Caki2 (cell line): Measurements from ENCODE around the gene SEMA3C. TPM values are rescaled to one million over a fixed set of nuclear protein-coding genes. Genes with fewer than 3 reads are reported as not detected.

ENCODE experiments used
- DNase-seq: peaks from one replicate; pipeline ENCODE4 v3.0.0-alpha.2; 2015; ENCODE audit warnings: low read depth
- in situ Hi-C: cut with HindIII; loops from 2 replicates; pipeline ENCODE4 v1.10.0; 2016; ENCODE audit warnings: low sequenced_read_pairs, low pct_unique_long_range_greater_than_20kb, mixed read lengths
- total RNA-seq: library from RNA; depleted of rRNA; stranded (reverse); fragments of >200 nt; shearing (Covaris generic); gene quantifications from 2 replicates; pipeline ENCODE4 v1.2.3, GENCODE V29; 2014; ENCODE audit warnings: low replicate concordance

SEMA3C gene
- total RNA-seq, 1 experiment from 2014 or later, result 69.8 TPM

- in situ Hi-C loops, result no loop called here
- no peak for DNase-seq
Observed at GRCh38 chr7:80775482-80775881, 143.4 kb downstream of the SEMA3C start.

GRCh38 chr7:80774843-80775242, 144.0 kb downstream of the SEMA3C start:
- no peak for DNase-seq
- in situ Hi-C loops, result no loop called here

DNA sequence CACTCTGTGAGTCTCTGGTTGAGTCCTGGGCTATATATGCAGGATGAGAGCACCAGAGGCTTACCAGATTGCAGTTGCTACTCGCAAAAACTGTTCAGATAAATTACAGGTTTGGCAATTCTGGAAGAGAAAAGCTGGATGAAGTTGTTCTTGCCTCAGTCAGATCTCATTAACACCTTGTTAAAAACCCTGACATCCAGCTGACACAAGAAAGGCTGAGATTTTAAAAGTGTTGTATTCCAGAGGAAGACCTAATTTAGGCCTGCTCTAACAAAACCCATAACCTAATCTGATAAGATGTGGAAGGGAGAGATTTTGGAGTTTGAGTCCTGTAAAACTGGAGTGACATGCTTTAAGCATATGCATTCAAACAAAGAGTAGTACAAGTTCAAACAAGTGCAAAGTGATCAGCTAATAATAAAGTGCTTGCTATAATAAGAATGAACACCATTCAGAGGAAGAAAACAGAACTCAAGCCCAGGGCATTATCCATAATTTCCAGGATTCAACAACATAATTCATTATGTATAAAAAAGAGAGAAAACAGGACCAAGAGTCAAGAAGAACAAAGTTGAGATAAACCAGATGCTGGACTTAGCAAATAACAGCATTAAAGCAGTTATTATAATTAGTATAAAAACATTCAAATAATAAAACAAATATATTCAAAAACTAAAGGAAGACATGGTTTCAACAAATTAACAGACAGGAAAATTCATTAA, 144.9 kb downstream of the SEMA3C start:
- in situ Hi-C loops, result no loop called here
- DNase-seq, result no peak

- in situ Hi-C loops, result no loop called here
- DNase-seq, result no peak
Observed at GRCh38 chr7:80772347-80772993, 146.4 kb downstream of the SEMA3C start.

DNA sequence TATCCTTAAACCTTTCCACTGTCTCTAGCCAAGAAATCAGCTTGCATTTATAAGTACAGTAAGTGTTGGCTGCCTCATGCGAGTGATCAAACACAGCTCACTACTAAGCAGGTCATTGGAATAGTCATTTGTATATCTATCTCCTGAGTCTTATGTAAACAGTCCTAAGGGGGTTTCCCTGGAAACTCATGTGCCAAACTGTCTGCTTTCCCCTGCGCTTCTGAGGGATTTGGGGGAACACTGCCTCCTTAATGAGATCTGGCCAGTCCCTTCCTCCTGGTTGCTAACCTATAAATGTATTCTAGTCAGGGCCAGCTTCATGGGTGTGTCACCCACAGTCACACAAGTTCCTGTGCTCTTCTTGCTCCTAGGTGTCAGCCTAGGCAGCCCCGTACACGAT, 147.3 kb downstream of the SEMA3C start:
- DNase-seq, result peak; percentile 30
- in situ Hi-C loops, result no loop called here

DNA sequence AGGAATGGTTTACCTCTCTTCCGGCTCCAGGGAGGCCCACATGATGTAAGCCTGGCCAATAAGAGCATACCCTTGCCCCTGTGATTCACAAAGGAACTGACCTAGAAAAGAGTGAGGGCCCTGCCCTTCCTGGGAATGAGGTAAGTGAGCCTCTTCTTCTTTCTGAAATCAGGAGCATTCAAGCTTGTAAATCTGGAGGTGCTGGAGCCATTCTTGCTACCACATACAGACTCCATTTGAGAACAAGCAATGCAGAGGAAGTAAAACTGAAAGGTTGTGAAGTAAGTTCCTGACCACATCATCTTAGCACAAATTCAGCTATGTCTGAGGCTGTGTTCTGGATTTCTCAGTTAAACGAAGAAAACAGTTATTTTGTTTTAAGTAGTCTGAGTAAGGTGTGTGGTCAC, 148.2 kb downstream of the SEMA3C start:
- no peak for DNase-seq
- in situ Hi-C loops, result no loop called here

- no peak for DNase-seq
- in situ Hi-C loops, result no loop called here
Observed at GRCh38 chr7:80770061-80770460, 148.8 kb downstream of the SEMA3C start.

- in situ Hi-C loops, result no loop called here
- no peak for DNase-seq
Observed at GRCh38 chr7:80768756-80769155, 150.1 kb downstream of the SEMA3C start.

GRCh38 chr7:80767654-80768053, 151.2 kb downstream of the SEMA3C start:
- DNase-seq, result no peak
- in situ Hi-C loops, result no loop called here

- in situ Hi-C loops, result no loop called here
- DNase-seq, result no peak
Observed at GRCh38 chr7:80766724-80767123, 152.1 kb downstream of the SEMA3C start.

- no peak for DNase-seq
- in situ Hi-C loops, result no loop called here
Observed at GRCh38 chr7:80764132-80764531, 154.7 kb downstream of the SEMA3C start.

GRCh38 chr7:80763704-80764103, 155.1 kb downstream of the SEMA3C start:
- in situ Hi-C loops, result no loop called here
- DNase-seq, result no peak

DNA sequence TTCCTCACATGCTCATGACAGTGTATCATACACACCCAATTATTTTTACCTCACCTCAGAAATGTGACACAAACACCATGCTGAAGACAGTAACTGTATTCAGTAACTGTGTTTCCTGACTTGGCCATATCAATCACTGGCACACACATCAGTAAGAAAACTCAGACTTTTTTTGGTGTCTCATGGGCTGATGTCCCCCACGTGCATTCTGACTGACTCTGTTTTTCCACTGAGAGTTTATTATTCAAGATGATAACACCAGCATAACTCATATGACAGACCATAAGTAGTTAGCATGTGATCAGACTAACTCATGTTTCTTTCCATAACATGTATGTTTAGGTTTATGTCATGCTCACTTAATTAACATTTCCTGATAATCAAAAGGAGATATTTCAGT, 155.6 kb downstream of the SEMA3C start:
- no peak for DNase-seq
- in situ Hi-C loops, result no loop called here

DNA sequence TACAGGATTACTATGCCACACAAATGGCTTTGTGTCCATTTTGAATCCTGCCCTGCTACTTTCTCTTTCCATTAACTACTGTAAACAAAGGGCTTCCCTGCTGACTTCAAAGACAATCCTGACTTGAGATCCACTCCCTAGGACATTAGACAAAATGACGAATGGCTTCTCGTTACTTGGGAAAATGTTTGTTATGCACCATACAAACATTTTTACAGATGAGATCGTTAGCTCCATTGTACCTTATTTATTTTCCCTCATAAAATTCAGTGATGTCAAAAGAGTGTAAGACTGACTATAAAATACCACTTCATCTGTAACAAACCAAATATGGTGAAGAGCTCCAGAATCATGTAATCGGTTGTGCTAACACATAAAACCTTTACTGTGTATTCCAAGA, 158.6 kb downstream of the SEMA3C start:
- DNase-seq, result no peak

GRCh38 chr7:80752954-80753690, 165.7 kb downstream of the SEMA3C start:
- DNase-seq, result no peak
- in situ Hi-C loops, result no loop called here

More for the DNA sequence above, 158.6 kb downstream of the SEMA3C start:
- in situ Hi-C loops, result no loop called here

DNA sequence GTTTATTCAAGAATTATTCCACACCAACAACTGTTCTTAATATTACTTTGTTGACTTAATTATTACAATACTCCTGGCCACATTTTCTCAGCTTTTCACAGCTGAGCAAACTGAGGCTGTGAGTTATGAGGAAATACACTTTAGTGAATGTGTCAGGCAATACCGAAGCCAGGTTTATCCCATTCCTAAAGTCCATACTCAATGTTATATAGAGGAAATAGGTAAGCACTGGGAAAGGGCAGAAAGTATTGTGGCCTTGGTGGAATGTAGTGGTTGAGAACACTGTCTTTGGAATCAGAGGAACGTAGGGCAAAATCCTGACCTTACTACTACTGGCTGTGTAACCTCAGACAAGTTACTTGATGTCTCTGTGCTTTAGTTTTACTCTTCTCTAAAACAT, 169.6 kb downstream of the SEMA3C start:
- DNase-seq, result no peak
- in situ Hi-C loops, result no loop called here

DNA sequence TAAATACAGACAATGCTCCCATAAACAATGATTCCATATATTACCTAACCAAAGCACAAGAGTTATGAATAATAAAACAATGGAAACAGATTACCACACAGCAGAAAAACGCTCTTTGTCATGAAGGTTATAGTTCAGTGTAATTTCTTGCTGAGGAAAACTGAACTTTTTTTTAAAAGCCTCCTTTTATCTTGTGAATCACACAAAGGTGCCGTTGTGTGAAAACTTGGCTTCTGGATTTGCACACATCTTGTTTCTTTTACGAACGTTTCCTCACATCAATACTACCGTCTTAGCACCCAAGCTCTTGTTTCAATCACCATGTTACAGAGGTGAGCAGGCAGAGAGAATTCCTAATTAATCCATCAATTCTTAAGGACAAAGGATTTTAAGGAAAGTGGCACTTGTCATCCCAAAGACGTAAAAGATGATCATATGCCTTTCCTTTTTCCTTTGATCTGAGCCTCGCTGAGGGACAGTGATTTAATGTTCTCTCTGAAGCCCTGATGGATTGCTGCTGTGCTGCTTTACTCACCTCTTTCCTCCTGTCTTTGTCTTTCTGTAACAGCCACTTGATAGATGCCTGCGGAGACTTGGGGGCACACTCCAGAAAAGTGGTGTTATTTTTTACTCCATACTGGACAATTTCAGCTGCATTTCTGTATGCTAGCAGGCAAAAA, 170.3 kb downstream of the SEMA3C start:
- no peak for DNase-seq
- in situ Hi-C loops, result no loop called here

- in situ Hi-C loops, result no loop called here
- DNase-seq, result peak; percentile 47
Observed at GRCh38 chr7:80740778-80741545, 177.9 kb downstream of the SEMA3C start.
